MM.1S (cell line): ENCODE results near the gene PSEN2.

Experiments used
- CTCF ChIP-seq: fragments of 300-600 bp; sonication (generic); IDR thresholded peaks from 2 replicates; pipeline ENCODE4 v1.5.1; 2016; ENCODE audit warnings: antibody characterized with exemption, low read length, mixed read lengths
- EZH2 ChIP-seq: fragments of 300-600 bp; sonication (generic); optimal IDR thresholded peaks from 2 replicates; pipeline ENCODE3; 2017; ENCODE audit warnings: low read depth, mild to moderate bottlenecking, antibody characterized with exemption, low read length, mixed read lengths
- EZH2phosphoT487 ChIP-seq: fragments of 300-600 bp; sonication (generic); IDR thresholded peaks from 2 replicates; pipeline ENCODE4 v1.6.1; 2018; ENCODE audit warnings: antibody characterized with exemption, low read length

GRCh38 chr1:226882631-226883409 lies 12.4 kb downstream of the PSEN2 start:
- TF ChIP-seq CTCF (no peak), EZH2 (no peak), EZH2phosphoT487 (no peak)
